ENCODE measurements around the gene AGO4. TPM values are rescaled to one million over a fixed set of nuclear protein-coding genes. Genes with fewer than 3 reads are reported as not detected.

The AGO4 gene
- total RNA-seq, 1 experiment from 2014 or later = 14.8 TPM

DNA sequence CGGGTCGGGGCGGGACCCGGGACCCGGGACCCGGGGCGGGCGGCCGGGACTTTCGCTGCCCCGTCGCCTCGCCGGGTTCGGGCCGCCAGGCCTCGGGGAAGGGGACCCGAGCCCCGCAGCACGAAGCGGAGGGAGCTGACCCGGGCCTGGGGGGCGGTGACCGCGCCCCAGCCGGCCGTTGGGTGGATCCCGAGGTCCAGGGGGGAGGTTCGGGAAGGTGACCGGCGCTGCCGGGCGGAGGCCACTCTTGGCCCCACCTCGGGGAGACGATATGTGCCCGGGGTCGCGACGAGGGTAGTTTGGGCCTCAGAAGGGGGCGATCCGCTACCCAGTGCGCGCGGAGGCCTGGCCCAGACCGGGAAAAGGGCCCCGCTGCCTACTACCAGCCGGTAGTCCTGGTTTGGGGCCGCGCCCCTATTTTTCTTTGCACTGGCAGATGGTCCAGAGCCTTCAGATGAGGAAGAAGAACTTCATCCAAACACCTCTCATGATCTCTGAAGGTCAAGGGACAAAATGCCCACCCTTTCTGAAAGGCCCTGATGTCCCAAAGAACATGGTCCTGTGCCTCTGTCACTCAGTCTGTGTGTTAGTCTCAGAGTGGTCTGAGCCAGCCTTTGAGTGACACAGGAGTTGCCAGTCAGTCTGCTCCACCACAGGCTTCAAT lies 766 bp downstream of the AGO4 start:
- BruUV-seq (replicated peaks) = no TSS peak
- peak; percentile 77 for ATAC-seq
- CTCF ChIA-PET = interaction anchor here (0.6 kb wide), 1 partner anchor 17 kb away, joined by 4 read pairs; no protein-coding TSS in a partner anchor

DNA sequence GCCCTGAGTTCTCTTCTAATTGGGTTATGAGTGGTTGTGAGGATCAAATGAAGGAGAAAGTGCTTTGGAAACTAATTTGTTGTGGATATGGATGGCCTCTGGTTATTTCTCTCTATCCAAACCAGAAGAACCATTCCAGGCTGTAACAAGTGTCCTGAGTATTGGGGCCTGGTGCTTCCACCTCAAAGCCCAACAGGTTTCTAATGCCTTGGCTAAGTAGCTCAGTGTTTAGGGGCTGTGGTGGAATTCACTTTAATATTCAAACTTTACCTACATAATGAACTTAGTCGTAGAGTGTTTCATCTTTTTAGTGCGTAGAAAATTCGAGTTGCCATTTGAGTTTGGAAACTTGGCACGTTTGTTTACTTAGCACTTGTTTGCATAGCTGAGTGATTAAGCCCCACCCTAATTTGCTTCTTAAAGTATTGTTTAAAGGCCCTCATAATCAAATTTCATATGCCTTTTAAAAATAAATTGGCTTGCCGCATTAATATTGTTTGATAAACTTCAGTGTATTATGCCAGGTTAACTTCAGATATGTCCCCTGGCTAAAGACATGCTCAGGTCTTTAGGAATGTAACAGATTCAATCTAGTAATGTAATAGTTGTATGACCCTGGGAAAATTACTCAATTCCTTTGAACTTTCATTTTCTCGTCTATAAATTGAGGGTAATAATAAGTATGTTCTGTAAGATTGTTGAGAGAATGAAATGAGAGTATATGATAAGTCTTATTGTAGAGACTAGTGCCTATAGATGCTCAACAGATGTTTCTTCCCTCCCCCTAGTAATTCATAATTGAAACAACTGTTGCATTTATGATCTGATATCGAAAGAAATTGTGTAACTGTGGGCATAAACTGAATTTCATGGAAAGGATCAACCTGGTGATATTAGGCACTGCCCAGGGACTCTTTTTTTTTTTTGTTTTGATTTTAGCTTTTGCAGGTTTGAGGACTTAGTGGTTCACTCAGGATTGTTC lies 1.6 kb downstream of the AGO4 start:
- Histone ChIP-seq H3K4me3 (ENCODE audit: low read depth in 2 of 2, low read length in 2 of 2) (peak overlapping the region; percentile 70 to 89), H3K27ac (ENCODE audit: low read length) (peak overlapping the region; percentile 84), H3K36me3 (ENCODE audit: control insufficient read depth, insufficient read depth, low read length) (no peaks in the 10 kb centered on the region), H3K27me3 (ENCODE audit: control insufficient read depth, insufficient read depth, low read length) (no peaks in the 10 kb centered on the region), H3K4me1 (ENCODE audit: control insufficient read depth, insufficient read depth, low read length) (peaks cover 16% of the 10 kb centered on the region), H3K9me3 (ENCODE audit: control insufficient read depth, insufficient read depth, low read depth, low read length) (no peaks in the 10 kb centered on the region)
- ATAC-seq (no peak), DNase-seq (ENCODE audit: low read depth, low spot score) (no peak)
- intact Hi-C loops (cut with micrococcal nuclease; ENCODE audit: unreplicated experiment) (no loop called here), in situ Hi-C loops (cut with HindIII; ENCODE audit: low pct_unique_long_range_greater_than_20kb, low sequenced_read_pairs) (no loop called here)
- ChIA-PET CTCF (no interaction called here), POLR2A (interaction anchor here (0.5 to 0.6 kb wide), 2 partner anchors 41 to 112 kb away, joined by 6 to 7 read pairs; no protein-coding TSS in a partner anchor)
- no peak for TF ChIP-seq SIN3A (IDR thresholded peaks at IDR 0.05; ENCODE audit: borderline replicate concordance, insufficient read depth, low read depth, low read length)
- TF ChIP-seq POLR2AphosphoS5 (IDR thresholded peaks at IDR 0.05; ENCODE audit: low read depth, low read length) = no peak
- TF ChIP-seq, protein P1, sequence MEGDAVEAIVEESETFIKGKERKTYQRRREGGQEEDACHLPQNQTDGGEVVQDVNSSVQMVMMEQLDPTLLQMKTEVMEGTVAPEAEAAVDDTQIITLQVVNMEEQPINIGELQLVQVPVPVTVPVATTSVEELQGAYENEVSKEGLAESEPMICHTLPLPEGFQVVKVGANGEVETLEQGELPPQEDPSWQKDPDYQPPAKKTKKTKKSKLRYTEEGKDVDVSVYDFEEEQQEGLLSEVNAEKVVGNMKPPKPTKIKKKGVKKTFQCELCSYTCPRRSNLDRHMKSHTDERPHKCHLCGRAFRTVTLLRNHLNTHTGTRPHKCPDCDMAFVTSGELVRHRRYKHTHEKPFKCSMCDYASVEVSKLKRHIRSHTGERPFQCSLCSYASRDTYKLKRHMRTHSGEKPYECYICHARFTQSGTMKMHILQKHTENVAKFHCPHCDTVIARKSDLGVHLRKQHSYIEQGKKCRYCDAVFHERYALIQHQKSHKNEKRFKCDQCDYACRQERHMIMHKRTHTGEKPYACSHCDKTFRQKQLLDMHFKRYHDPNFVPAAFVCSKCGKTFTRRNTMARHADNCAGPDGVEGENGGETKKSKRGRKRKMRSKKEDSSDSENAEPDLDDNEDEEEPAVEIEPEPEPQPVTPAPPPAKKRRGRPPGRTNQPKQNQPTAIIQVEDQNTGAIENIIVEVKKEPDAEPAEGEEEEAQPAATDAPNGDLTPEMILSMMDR (IDR thresholded peaks at IDR 0.05) = no peak
- no peak for TF ChIP-seq TCF7L2 (IDR thresholded peaks at IDR 0.05; ENCODE audit: low read depth, low read length)
- TF ChIP-seq, protein P2, sequence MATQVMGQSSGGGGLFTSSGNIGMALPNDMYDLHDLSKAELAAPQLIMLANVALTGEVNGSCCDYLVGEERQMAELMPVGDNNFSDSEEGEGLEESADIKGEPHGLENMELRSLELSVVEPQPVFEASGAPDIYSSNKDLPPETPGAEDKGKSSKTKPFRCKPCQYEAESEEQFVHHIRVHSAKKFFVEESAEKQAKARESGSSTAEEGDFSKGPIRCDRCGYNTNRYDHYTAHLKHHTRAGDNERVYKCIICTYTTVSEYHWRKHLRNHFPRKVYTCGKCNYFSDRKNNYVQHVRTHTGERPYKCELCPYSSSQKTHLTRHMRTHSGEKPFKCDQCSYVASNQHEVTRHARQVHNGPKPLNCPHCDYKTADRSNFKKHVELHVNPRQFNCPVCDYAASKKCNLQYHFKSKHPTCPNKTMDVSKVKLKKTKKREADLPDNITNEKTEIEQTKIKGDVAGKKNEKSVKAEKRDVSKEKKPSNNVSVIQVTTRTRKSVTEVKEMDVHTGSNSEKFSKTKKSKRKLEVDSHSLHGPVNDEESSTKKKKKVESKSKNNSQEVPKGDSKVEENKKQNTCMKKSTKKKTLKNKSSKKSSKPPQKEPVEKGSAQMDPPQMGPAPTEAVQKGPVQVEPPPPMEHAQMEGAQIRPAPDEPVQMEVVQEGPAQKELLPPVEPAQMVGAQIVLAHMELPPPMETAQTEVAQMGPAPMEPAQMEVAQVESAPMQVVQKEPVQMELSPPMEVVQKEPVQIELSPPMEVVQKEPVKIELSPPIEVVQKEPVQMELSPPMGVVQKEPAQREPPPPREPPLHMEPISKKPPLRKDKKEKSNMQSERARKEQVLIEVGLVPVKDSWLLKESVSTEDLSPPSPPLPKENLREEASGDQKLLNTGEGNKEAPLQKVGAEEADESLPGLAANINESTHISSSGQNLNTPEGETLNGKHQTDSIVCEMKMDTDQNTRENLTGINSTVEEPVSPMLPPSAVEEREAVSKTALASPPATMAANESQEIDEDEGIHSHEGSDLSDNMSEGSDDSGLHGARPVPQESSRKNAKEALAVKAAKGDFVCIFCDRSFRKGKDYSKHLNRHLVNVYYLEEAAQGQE (IDR thresholded peaks at IDR 0.05; ENCODE audit: insufficient read depth in 1 of 2, low read depth in 2 of 2, low read length in 1 of 2) = no peak
- BruUV-seq (replicated peaks) = no TSS peak

More for the DNA sequence above, 766 bp downstream of the AGO4 start:
- intact Hi-C loops (cut with micrococcal nuclease; ENCODE audit: unreplicated experiment) (no loop called here), in situ Hi-C loops (cut with HindIII; ENCODE audit: low pct_unique_long_range_greater_than_20kb, low sequenced_read_pairs) (no loop called here)
- Histone ChIP-seq H3K4me3 (ENCODE audit: low read depth in 2 of 2, low read length in 2 of 2) (peak overlapping the region; percentile 70 to 89), H3K9me3 (ENCODE audit: control insufficient read depth, insufficient read depth, low read depth, low read length) (no peaks in the 10 kb centered on the region), H3K27me3 (ENCODE audit: control insufficient read depth, insufficient read depth, low read length) (no peaks in the 10 kb centered on the region), H3K4me1 (ENCODE audit: control insufficient read depth, insufficient read depth, low read length) (peaks cover 16% of the 10 kb centered on the region), H3K27ac (ENCODE audit: low read length) (peak overlapping the region; percentile 84), H3K36me3 (ENCODE audit: control insufficient read depth, insufficient read depth, low read length) (no peaks in the 10 kb centered on the region)
- TF ChIP-seq, protein P2 (IDR thresholded peaks at IDR 0.05; ENCODE audit: insufficient read depth in 1 of 2, low read depth in 2 of 2, low read length in 1 of 2) = no peak
- TF ChIP-seq POLR2AphosphoS5 (IDR thresholded peaks at IDR 0.05; ENCODE audit: low read depth, low read length) (no peak), SIN3A (IDR thresholded peaks at IDR 0.05; ENCODE audit: borderline replicate concordance, insufficient read depth, low read depth, low read length) (no peak), TCF7L2 (IDR thresholded peaks at IDR 0.05; ENCODE audit: low read depth, low read length) (no peak)
- TF ChIP-seq, protein P1 (IDR thresholded peaks at IDR 0.05) = no peak
- no peak for DNase-seq (ENCODE audit: low read depth, low spot score)
- POLR2A ChIA-PET = interaction anchor here (0.5 kb wide), 1 partner anchor 41 kb away, joined by 7 read pairs; no protein-coding TSS in a partner anchor

All from Panc1 (cell line).